ENCODE measurements around the gene KISS1.

The KISS1 gene

GRCh38 chr1:204222764-204223055 lies 26.4 kb upstream of the KISS1 start:
- no peaks in the 10 kb centered on the region for H3K9me3 ChIP-seq (ENCODE audit: control insufficient read depth, low read length)
- H3K9ac ChIP-seq = no peak overlapping the region
- H3K79me2 ChIP-seq = no peaks in the 10 kb centered on the region
- no peaks in the 10 kb centered on the region for H3K4me1 ChIP-seq
- H3K27ac ChIP-seq = no peak overlapping the region
- no peak for TF ChIP-seq CTCF (IDR thresholded peaks at IDR 0.05)
- no peaks in the 10 kb centered on the region for H3K27me3 ChIP-seq (ENCODE audit: control insufficient read depth, insufficient read depth, low read length)
- H3K36me3 ChIP-seq (ENCODE audit: control insufficient read depth, insufficient read depth, low read length) = no peaks in the 10 kb centered on the region
- no peak overlapping the region for H2AFZ ChIP-seq
- no peak overlapping the region for H3K4me3 ChIP-seq (ENCODE audit: low read depth, low read length)
- H3K4me2 ChIP-seq (ENCODE audit: low read length) = no peak overlapping the region

- no peak for TF ChIP-seq CTCF (IDR thresholded peaks at IDR 0.05)
- H3K9ac ChIP-seq = no peak overlapping the region
- H3K4me2 ChIP-seq (ENCODE audit: low read length) = no peak overlapping the region
- H3K4me3 ChIP-seq (ENCODE audit: low read depth, low read length) = no peak overlapping the region
- no peaks in the 10 kb centered on the region for H3K9me3 ChIP-seq (ENCODE audit: control insufficient read depth, low read length)
- H3K79me2 ChIP-seq = no peaks in the 10 kb centered on the region
- H3K4me1 ChIP-seq = no peaks in the 10 kb centered on the region
- H3K27me3 ChIP-seq (ENCODE audit: control insufficient read depth, insufficient read depth, low read length) = no peaks in the 10 kb centered on the region
- H3K36me3 ChIP-seq (ENCODE audit: control insufficient read depth, insufficient read depth, low read length) = no peaks in the 10 kb centered on the region
- no peak overlapping the region for H3K27ac ChIP-seq
- H2AFZ ChIP-seq = no peak overlapping the region
Measured at GRCh38 chr1:204222006-204222763, 25.9 kb upstream of the KISS1 start.

GRCh38 chr1:204221271-204221670 lies 25.0 kb upstream of the KISS1 start:
- H3K36me3 ChIP-seq (ENCODE audit: control insufficient read depth, insufficient read depth, low read length) = no peaks in the 10 kb centered on the region
- H3K4me3 ChIP-seq (ENCODE audit: low read depth, low read length) = no peak overlapping the region
- H3K27ac ChIP-seq = no peak overlapping the region

GRCh38 chr1:204219971-204220616 lies 23.8 kb upstream of the KISS1 start:
- no peak overlapping the region for H2AFZ ChIP-seq
- H3K9me3 ChIP-seq (ENCODE audit: control insufficient read depth, low read length) = no peaks in the 10 kb centered on the region
- TF ChIP-seq CTCF (IDR thresholded peaks at IDR 0.05) = no peak
- H3K4me2 ChIP-seq (ENCODE audit: low read length) = no peak overlapping the region
- H3K4me1 ChIP-seq = no peaks in the 10 kb centered on the region
- H3K36me3 ChIP-seq (ENCODE audit: control insufficient read depth, insufficient read depth, low read length) = no peaks in the 10 kb centered on the region
- H3K4me3 ChIP-seq (ENCODE audit: low read depth, low read length) = no peak overlapping the region
- no peaks in the 10 kb centered on the region for H3K79me2 ChIP-seq
- no peak overlapping the region for H3K27ac ChIP-seq
- no peak overlapping the region for H3K9ac ChIP-seq
- H3K27me3 ChIP-seq (ENCODE audit: control insufficient read depth, insufficient read depth, low read length) = no peaks in the 10 kb centered on the region

More at GRCh38 chr1:204221271-204221670, 25.0 kb upstream of the KISS1 start:
- Histone ChIP-seq H3K4me2 (ENCODE audit: low read length) (no peak overlapping the region), H2AFZ (no peak overlapping the region), H3K79me2 (no peaks in the 10 kb centered on the region), H3K27me3 (ENCODE audit: control insufficient read depth, insufficient read depth, low read length) (no peaks in the 10 kb centered on the region), H3K4me1 (no peaks in the 10 kb centered on the region), H3K9me3 (ENCODE audit: control insufficient read depth, low read length) (no peaks in the 10 kb centered on the region), H3K9ac (no peak overlapping the region)
- no peak for TF ChIP-seq CTCF (IDR thresholded peaks at IDR 0.05)

GRCh38 chr1:204218552-204218951 lies 22.3 kb upstream of the KISS1 start:
- no peak overlapping the region for H3K4me2 ChIP-seq (ENCODE audit: low read length)
- no peak overlapping the region for H2AFZ ChIP-seq
- H3K27me3 ChIP-seq (ENCODE audit: control insufficient read depth, insufficient read depth, low read length) = no peaks in the 10 kb centered on the region
- no peaks in the 10 kb centered on the region for H3K4me1 ChIP-seq
- no peak overlapping the region for H3K9ac ChIP-seq
- no peaks in the 10 kb centered on the region for H3K9me3 ChIP-seq (ENCODE audit: control insufficient read depth, low read length)
- no peak overlapping the region for H3K4me3 ChIP-seq (ENCODE audit: low read depth, low read length)
- no peak for TF ChIP-seq CTCF (IDR thresholded peaks at IDR 0.05)
- no peaks in the 10 kb centered on the region for H3K36me3 ChIP-seq (ENCODE audit: control insufficient read depth, insufficient read depth, low read length)
- no peak overlapping the region for H3K27ac ChIP-seq
- H3K79me2 ChIP-seq = no peaks in the 10 kb centered on the region

Data from parathyroid adenoma (tissue), 2 donors.